ENCODE measurements around the gene OCLN. TPM values are rescaled to one million over a fixed set of nuclear protein-coding genes. Genes with fewer than 3 reads are reported as not detected.

OCLN gene
- total and polyA plus RNA-seq, 9 of the 15 experiments (the other 6 are each of a cell fraction or from before 2014, with no cell fraction given) = 0.05 to 0.29 (median 0.15) TPM

DNA sequence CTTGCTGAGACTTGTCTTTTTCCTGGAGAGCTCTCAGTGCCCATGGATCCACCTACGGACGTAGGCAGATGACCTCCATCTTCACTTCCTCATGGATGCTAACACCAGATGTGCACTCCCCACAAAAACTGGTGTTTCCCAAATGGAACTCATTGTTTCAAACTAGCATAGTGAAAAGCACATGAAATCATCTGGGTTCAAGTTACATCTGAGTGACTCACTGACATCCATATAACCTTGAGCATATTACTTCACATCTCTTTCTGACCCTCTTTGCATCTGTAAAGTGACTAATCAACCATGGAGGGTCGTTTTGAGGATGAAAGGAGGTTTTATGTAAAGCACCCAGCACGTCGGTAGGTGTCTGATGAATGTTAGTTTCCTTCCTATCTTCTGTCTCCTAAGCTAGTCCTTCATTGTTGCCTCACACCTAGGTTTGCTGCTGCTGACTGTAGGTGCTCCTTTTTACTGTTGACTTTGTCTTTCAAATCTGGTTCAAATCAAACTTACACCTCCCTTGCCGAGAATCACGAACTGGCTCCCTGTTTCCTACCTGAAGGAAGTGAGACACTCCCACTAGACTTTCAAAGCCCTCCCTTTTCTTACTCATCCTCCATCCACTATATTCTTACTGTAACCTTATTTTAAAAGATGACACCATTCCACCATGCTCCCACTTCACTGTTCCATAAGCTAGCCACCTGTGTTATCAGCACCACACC is 10.3 kb downstream of the OCLN start (continued):
- TF ChIP-seq HDGF (IDR thresholded peaks at IDR 0.05) = no peak
- TF ChIP-seq, protein P1, sequence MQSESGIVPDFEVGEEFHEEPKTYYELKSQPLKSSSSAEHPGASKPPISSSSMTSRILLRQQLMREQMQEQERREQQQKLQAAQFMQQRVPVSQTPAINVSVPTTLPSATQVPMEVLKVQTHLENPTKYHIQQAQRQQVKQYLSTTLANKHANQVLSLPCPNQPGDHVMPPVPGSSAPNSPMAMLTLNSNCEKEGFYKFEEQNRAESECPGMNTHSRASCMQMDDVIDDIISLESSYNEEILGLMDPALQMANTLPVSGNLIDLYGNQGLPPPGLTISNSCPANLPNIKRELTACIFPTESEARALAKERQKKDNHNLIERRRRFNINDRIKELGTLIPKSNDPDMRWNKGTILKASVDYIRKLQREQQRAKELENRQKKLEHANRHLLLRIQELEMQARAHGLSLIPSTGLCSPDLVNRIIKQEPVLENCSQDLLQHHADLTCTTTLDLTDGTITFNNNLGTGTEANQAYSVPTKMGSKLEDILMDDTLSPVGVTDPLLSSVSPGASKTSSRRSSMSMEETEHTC (IDR thresholded peaks at IDR 0.05) = no peak
- TF ChIP-seq CBX5 (IDR thresholded peaks at IDR 0.05; ENCODE audit: borderline replicate concordance, low read depth) = no peak
- TF ChIP-seq ZNF668 (CRISPR knock-in tag; IDR thresholded peaks at IDR 0.05) = no peak
- TF ChIP-seq IRF2 (CRISPR knock-in tag; IDR thresholded peaks at IDR 0.05) = no peak
- no peak for TF ChIP-seq SRSF7 (optimal IDR thresholded peaks at IDR 0.05; ENCODE audit: low read depth, low read length)
- no peak for TF ChIP-seq ZSCAN32 (CRISPR knock-in tag; IDR thresholded peaks at IDR 0.05)
- TF ChIP-seq SLC30A9 (CRISPR knock-in tag; IDR thresholded peaks at IDR 0.05) = no peak
- TF ChIP-seq HNRNPK (IDR thresholded peaks at IDR 0.05; ENCODE audit: low read depth, low read length, poor library complexity, severe bottlenecking) = no peak
- no peak for TF ChIP-seq EZH2 (IDR thresholded peaks at IDR 0.05; ENCODE audit: borderline replicate concordance, low read depth, low read length)
- TF ChIP-seq MYBL2 (IDR thresholded peaks at IDR 0.05; ENCODE audit: low read depth) = no peak
- TF ChIP-seq MYBL2 (CRISPR knock-in tag; IDR thresholded peaks at IDR 0.05; ENCODE audit: borderline replicate concordance) = no peak
- TF ChIP-seq, protein P2, sequence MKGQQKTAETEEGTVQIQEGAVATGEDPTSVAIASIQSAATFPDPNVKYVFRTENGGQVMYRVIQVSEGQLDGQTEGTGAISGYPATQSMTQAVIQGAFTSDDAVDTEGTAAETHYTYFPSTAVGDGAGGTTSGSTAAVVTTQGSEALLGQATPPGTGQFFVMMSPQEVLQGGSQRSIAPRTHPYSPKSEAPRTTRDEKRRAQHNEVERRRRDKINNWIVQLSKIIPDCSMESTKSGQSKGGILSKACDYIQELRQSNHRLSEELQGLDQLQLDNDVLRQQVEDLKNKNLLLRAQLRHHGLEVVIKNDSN (CRISPR knock-in tag; IDR thresholded peaks at IDR 0.05) = no peak
- TF ChIP-seq, protein P3, sequence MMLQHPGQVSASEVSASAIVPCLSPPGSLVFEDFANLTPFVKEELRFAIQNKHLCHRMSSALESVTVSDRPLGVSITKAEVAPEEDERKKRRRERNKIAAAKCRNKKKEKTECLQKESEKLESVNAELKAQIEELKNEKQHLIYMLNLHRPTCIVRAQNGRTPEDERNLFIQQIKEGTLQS (IDR thresholded peaks at IDR 0.05) = peak; percentile 47; the same call in 1 of the 2 replicates
- TF ChIP-seq, protein P3 (CRISPR knock-in tag; conservative IDR thresholded peaks at IDR 0.05) = no peak
- peak; percentile 29; the same call in 1 of the 2 replicates for TF ChIP-seq CBFA2T3 (IDR thresholded peaks at IDR 0.05)

Data from K562 (cell line).